Caco-2 (cell line): ENCODE measurements around the gene EPDR1. TPM values are rescaled to one million over a fixed set of nuclear protein-coding genes. Genes with fewer than 3 reads are reported as not detected.

Experiments used
- BruUV-seq: library from RNA; stranded (reverse); fragments of 400-500 nt; replicated peaks from 2 replicates; lab custom pipeline; 2021; lab: Mats Ljungman, UMichigan
- CTCF ChIA-PET: fragments of 300-600 bp; sonication (Branson Sonifier 250); formaldehyde crosslinking; loops from one replicate; lab custom pipeline; 2022; ENCODE audit warnings: antibody characterized with exemption; lab: Charles Lee
- POLR2A ChIA-PET: fragments of 300-600 bp; sonication (Branson Sonifier 250); formaldehyde crosslinking; loops from one replicate; lab custom pipeline; 2022; ENCODE audit warnings: antibody characterized with exemption; lab: Charles Lee
- DNase-seq, 2 experiments: peaks; one replicate each; pipeline versions ENCODE4 v3.0.0 to v3.0.0-alpha.2; 2020 to 2022
- H3K27me3 ChIP-seq: replicated peaks from 2 replicates; pipeline ENCODE4 v1.6.0; 2011; ENCODE audit warnings: low read length; ENCODE audit not compliant: control insufficient read depth, insufficient read depth
- H3K36me3 ChIP-seq: 2 replicates; pipeline ENCODE4 v1.5.1; 2011; ENCODE audit warnings: low read length; ENCODE audit not compliant: control insufficient read depth, insufficient read depth
- H3K4me1 ChIP-seq: fragments of 250-450 bp; sonication (Bioruptor Pico); 2 replicates; pipeline ENCODE4 v1.5.1; 2020; ENCODE audit warnings: mild to moderate bottlenecking
- H3K4me3 ChIP-seq: 2 replicates; pipeline ENCODE4 v1.5.1; 2011; ENCODE audit warnings: low read depth, mild to moderate bottlenecking, control low read depth, low read length
- H3K9me3 ChIP-seq: fragments of 250-450 bp; sonication (Bioruptor Pico); 2 replicates; pipeline ENCODE4 v1.5.1; 2020; ENCODE audit warnings: mild to moderate bottlenecking, moderate library complexity
- H3K27ac Mint-ChIP-seq: one replicate; pipeline ENCODE4 v1.8.0; 2022; ENCODE audit warnings: mixed read lengths; ENCODE audit not compliant: unreplicated experiment
- H3K27me3 Mint-ChIP-seq: one replicate; pipeline ENCODE4 v1.8.0; 2022; ENCODE audit warnings: mixed read lengths; ENCODE audit not compliant: insufficient read depth, unreplicated experiment
- H3K36me3 Mint-ChIP-seq: one replicate; pipeline ENCODE4 v1.8.0; 2022; ENCODE audit warnings: mild to moderate bottlenecking, mixed read lengths; ENCODE audit not compliant: insufficient read depth, unreplicated experiment
- H3K4me1 Mint-ChIP-seq: one replicate; pipeline ENCODE4 v1.8.0; 2022; ENCODE audit warnings: low read depth, mixed read lengths; ENCODE audit not compliant: unreplicated experiment
- H3K4me3 Mint-ChIP-seq: one replicate; pipeline ENCODE4 v1.8.0; 2022; ENCODE audit warnings: mild to moderate bottlenecking, moderate library complexity, mixed read lengths; ENCODE audit not compliant: unreplicated experiment
- H3K9me3 Mint-ChIP-seq: one replicate; pipeline ENCODE4 v1.8.0; 2022; ENCODE audit warnings: mixed read lengths; ENCODE audit not compliant: unreplicated experiment
- intact Hi-C: fragments of 100-400 bp; cut with micrococcal nuclease; formaldehyde crosslinking; loops from one replicate; pipeline ENCODE4 v1.10.0; 2022; ENCODE audit not compliant: unreplicated experiment
- total RNA-seq: library from RNA; stranded (reverse); gene quantifications from 2 replicates; pipeline ENCODE4 v1.2.3, GENCODE V29; 2022
- TF ChIP-seq, protein P1 (sequence below), 2 experiments: fragments of 200-600 bp in 1 of 2; IDR thresholded peaks; 1 replicate in 1 of 2; 2 replicates in 1 of 2; pipeline versions ENCODE4 v1.5.1 to v1.8.0; 2011 to 2022; ENCODE audit warnings: antibody characterized with exemption in 1 of 2, control low read depth in 1 of 2, inconsistent platforms in 1 of 2, low read depth in 1 of 2, low read length in 1 of 2, mild to moderate bottlenecking in 1 of 2, moderate library complexity in 1 of 2; ENCODE audit not compliant: insufficient read depth in 1 of 2, severe bottlenecking in 1 of 2, unreplicated experiment in 1 of 2

The EPDR1 gene
- total RNA-seq, 1 experiment from 2014 or later, result 0.25 TPM

DNA sequence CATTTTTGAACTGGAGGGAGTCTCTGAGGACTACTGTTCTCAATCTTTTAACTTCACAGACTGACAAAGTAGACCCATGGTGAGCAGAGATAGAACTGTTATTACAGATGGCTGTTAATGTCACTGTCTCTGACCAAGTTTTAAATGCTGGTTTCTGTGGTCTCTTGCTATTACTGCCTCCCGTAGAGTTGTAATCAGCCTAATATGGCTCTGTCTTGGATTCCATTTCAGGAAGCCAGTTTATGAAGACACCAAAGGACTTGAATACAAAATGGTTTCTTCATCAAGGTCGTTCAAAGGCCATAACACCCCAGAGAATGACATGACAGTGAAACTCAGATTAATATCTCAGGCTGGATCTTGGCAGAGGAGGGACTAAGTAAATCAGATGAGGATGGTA lies 7.7 kb upstream of the EPDR1 start:
- TF ChIP-seq, protein P1, sequence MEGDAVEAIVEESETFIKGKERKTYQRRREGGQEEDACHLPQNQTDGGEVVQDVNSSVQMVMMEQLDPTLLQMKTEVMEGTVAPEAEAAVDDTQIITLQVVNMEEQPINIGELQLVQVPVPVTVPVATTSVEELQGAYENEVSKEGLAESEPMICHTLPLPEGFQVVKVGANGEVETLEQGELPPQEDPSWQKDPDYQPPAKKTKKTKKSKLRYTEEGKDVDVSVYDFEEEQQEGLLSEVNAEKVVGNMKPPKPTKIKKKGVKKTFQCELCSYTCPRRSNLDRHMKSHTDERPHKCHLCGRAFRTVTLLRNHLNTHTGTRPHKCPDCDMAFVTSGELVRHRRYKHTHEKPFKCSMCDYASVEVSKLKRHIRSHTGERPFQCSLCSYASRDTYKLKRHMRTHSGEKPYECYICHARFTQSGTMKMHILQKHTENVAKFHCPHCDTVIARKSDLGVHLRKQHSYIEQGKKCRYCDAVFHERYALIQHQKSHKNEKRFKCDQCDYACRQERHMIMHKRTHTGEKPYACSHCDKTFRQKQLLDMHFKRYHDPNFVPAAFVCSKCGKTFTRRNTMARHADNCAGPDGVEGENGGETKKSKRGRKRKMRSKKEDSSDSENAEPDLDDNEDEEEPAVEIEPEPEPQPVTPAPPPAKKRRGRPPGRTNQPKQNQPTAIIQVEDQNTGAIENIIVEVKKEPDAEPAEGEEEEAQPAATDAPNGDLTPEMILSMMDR (IDR thresholded peaks at IDR 0.05; ENCODE audit: insufficient read depth in 1 of 2, low read depth in 1 of 2, low read length in 1 of 2, severe bottlenecking in 1 of 2, unreplicated experiment in 1 of 2), result no peak
- Histone ChIP-seq H3K4me1 (peaks cover 4% of the 10 kb centered on the region; the same call in 1 of the 2 replicates), H3K27me3 (no peaks in the 10 kb centered on the region; the same call in none of the 2 replicates), H3K36me3 (no peaks in the 10 kb centered on the region), H3K4me3 (no peak overlapping the region), H3K9me3 (no peaks in the 10 kb centered on the region)
- ChIA-PET POLR2A (no interaction called here), CTCF (interaction anchor here (0.6 kb wide), 1 partner anchor 181 kb away, joined by 3 read pairs; no protein-coding TSS in a partner anchor)
- no peak for DNase-seq
- Mint-ChIP-seq H3K4me1 (no peaks in the 10 kb centered on the region), H3K27ac (no peak overlapping the region), H3K4me3 (no peak overlapping the region), H3K9me3 (no peaks in the 10 kb centered on the region), H3K36me3 (no peaks in the 10 kb centered on the region), H3K27me3 (peaks cover 21% of the 10 kb centered on the region)
- BruUV-seq, result no TSS peak
- intact Hi-C loops, result loop anchor here (10.0 kb wide), 1 partner anchor 132 kb away; no protein-coding TSS in a partner anchor

DNA sequence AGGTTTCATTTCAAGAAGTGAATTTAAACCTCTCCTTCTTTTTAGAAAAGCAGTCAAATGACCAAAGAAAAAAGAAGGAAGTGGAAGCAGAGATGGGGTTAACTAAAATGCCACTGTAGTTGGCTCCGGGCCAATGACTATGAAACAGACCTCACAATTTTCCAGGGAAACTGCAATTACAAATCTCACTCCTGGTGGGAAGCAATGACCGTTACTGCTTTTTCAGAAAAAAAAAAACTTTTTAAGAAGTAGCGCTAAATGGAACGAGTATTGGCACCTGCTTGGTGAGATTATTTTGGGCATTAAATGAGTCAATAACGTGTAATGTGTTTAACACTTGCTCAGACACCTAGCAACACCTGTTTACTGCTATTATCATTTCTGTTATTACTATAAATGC lies 5.0 kb upstream of the EPDR1 start:
- no peak for DNase-seq
- Mint-ChIP-seq H3K4me1 (peaks cover 5% of the 10 kb centered on the region), H3K27me3 (peaks cover 34% of the 10 kb centered on the region), H3K36me3 (no peaks in the 10 kb centered on the region), H3K27ac (no peak overlapping the region), H3K9me3 (no peaks in the 10 kb centered on the region), H3K4me3 (no peak overlapping the region)
- Histone ChIP-seq H3K27me3 (no peaks in the 10 kb centered on the region; the same call in none of the 2 replicates), H3K4me3 (no peak overlapping the region), H3K9me3 (no peaks in the 10 kb centered on the region), H3K4me1 (peaks cover 5% of the 10 kb centered on the region; the same call in 1 of the 2 replicates), H3K36me3 (no peaks in the 10 kb centered on the region)
- POLR2A ChIA-PET, result no interaction called here
- no TSS peak for BruUV-seq
- CTCF ChIA-PET, result no interaction called here
- intact Hi-C loops, result loop anchor here (5.0 to 10.0 kb wide), 2 partner anchors 129 to 307 kb away; no protein-coding TSS in a partner anchor
- TF ChIP-seq, protein P1 (IDR thresholded peaks at IDR 0.05; ENCODE audit: insufficient read depth in 1 of 2, low read depth in 1 of 2, low read length in 1 of 2, severe bottlenecking in 1 of 2, unreplicated experiment in 1 of 2), result no peak

DNA sequence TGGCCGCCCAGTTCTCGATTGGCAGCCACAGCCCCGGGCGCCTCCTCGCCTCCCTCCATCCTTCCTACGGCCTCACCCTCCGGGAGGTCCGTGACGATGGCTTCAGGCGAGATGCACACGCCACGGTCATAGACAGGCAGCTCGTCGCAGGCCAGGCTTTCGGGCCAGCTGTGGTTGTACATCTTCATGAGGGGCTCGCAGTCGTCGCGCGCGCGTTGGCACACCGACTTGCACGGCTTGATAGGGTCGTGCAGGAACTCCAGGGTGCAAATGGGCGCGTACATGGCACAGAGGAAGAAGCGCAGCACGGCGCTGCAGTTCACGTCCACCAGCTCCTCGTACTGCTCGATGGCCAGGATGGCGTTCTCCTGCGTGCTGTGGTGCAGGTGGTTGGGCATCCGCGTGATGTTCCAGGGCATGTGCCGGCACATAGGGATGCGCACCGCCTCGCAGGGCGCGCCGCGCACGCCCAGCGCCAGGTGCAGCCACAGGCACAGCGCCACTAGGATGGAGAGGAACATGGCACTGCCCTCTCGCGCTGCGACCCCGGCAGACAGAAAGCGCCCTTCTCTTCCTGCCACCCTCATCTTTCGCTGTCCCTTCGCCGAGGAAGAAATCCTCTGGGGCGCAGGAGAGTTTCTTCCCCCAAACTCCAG lies 4.3 kb upstream of the EPDR1 start:
- intact Hi-C loops, result loop anchor here (5.0 to 10.0 kb wide), 2 partner anchors 129 to 306 kb away; no protein-coding TSS in a partner anchor
- H3K27me3 ChIP-seq, result no peaks in the 10 kb centered on the region; the same call in none of the 2 replicates
- TF ChIP-seq, protein P1 (IDR thresholded peaks at IDR 0.05; ENCODE audit: insufficient read depth in 1 of 2, low read depth in 1 of 2, low read length in 1 of 2, severe bottlenecking in 1 of 2, unreplicated experiment in 1 of 2), result no peak
- Mint-ChIP-seq H3K36me3 (no peaks in the 10 kb centered on the region), H3K27me3 (peaks cover 36% of the 10 kb centered on the region), H3K4me3 (peak overlapping the region; percentile 45), H3K9me3 (no peaks in the 10 kb centered on the region), H3K4me1 (peaks cover 6% of the 10 kb centered on the region), H3K27ac (no peak overlapping the region)
- peak overlapping the region; percentile 27; the same call in 1 of the 2 replicates for H3K4me3 ChIP-seq
- ChIA-PET POLR2A (no interaction called here), CTCF (interaction anchor here (0.6 to 1.8 kb wide), 3 partner anchors 9 to 21 kb away, joined by 5 to 11 read pairs (median 5); no protein-coding TSS in a partner anchor)
- DNase-seq, result no peak
- BruUV-seq, result no TSS peak
- H3K4me1 ChIP-seq, result peaks cover 9% of the 10 kb centered on the region; the same call in 1 of the 2 replicates
- no peaks in the 10 kb centered on the region for H3K36me3 ChIP-seq
- H3K9me3 ChIP-seq, result no peaks in the 10 kb centered on the region
